Astrocyte (in vitro differentiated cells and primary cell): ENCODE results near the gene TBC1D14.

Experiments
- CTCF ChIP-seq: IDR thresholded peaks from 2 replicates; pipeline ENCODE4 v1.5.1; 2011; ENCODE audit warnings: low read depth, mild to moderate bottlenecking, inconsistent platforms, low read length, moderate library complexity; ENCODE audit not compliant: insufficient read depth
- EZH2 ChIP-seq: IDR thresholded peaks from 2 replicates; pipeline ENCODE4 v1.6.1; 2012; ENCODE audit warnings: mild to moderate bottlenecking, low read length, inconsistent platforms; ENCODE audit not compliant: insufficient read depth

DNA sequence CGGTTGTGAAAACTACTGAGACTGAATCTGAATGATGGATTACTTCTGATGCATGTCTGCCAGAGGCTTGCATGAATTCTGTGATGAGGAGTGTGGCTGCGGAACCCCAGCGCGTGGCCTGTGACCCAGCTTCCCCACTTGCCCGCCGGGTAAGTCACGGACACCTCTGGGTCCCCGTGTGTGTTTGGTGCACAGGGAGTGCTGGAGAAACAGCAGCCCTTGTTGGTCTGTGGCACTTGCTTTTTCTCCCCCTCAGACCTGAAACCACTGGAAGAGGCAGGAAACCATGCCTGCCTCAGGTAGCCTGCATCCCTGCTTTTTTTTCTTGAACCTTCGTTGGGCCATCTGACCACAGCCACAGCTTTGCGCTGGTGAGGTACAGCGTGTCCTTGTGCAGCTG is 81.6 kb downstream of the TBC1D14 start:
- TF ChIP-seq CTCF (no peak), EZH2 (no peak)
